DND-41 (cell line): ENCODE measurements around the gene F10.

Experiments
- ATAC-seq: fragments of 200-7000 bp; cut with Tn5 transposase; 3 replicates; pipeline ENCODE4 v1.9.1; 2021; ENCODE audit warnings: low read depth; ENCODE audit not compliant: insufficient read depth
- DNase-seq: peaks from one replicate; pipeline ENCODE4 v3.0.0-alpha.2; 2020
- H2AFZ ChIP-seq: 2 replicates; pipeline ENCODE4 v1.6.0; 2012; ENCODE audit warnings: low read depth, low read length
- H3K27ac ChIP-seq: 2 replicates; pipeline ENCODE4 v1.5.1; 2012; ENCODE audit warnings: low read length, inconsistent platforms
- H3K27me3 ChIP-seq: fragments of 200-600 bp; sonication (generic); 2 replicates; pipeline ENCODE4 v1.6.0; 2012; ENCODE audit warnings: low read length, mild to moderate bottlenecking, inconsistent platforms; ENCODE audit not compliant: insufficient read depth, poor library complexity
- H3K36me3 ChIP-seq: 2 replicates; pipeline ENCODE4 v1.5.1; 2012; ENCODE audit warnings: low read length, inconsistent platforms; ENCODE audit not compliant: insufficient read depth
- H3K4me1 ChIP-seq: 2 replicates; pipeline ENCODE4 v1.5.1; 2012; ENCODE audit warnings: mild to moderate bottlenecking, low read length; ENCODE audit not compliant: insufficient read depth
- H3K4me2 ChIP-seq: 2 replicates; pipeline ENCODE4 v1.6.0; 2012; ENCODE audit warnings: mild to moderate bottlenecking, moderate library complexity, low read length, inconsistent platforms; ENCODE audit not compliant: insufficient read depth
- H3K4me3 ChIP-seq, 2 experiments: fragments of 200-600 bp in 1 of 2; shearing (Covaris generic) in 1 of 2; 2 replicates each; pipeline ENCODE4 v1.5.1; 2012 to 2016; ENCODE audit warnings: inconsistent platforms in 2 of 2, low read length in 2 of 2, mild to moderate bottlenecking in 2 of 2, low read depth in 1 of 2, moderate library complexity in 1 of 2
- H3K79me2 ChIP-seq: 2 replicates; pipeline ENCODE4 v1.6.0; 2012; ENCODE audit warnings: low read length, inconsistent platforms; ENCODE audit not compliant: insufficient read depth
- H3K9ac ChIP-seq: 2 replicates; pipeline ENCODE4 v1.6.0; 2012; ENCODE audit warnings: low read depth, mild to moderate bottlenecking, inconsistent platforms, low read length, moderate library complexity
- H3K9me3 ChIP-seq: 2 replicates; pipeline ENCODE4 v1.5.1; 2012; ENCODE audit warnings: low read length, moderate library complexity, mild to moderate bottlenecking, inconsistent platforms; ENCODE audit not compliant: insufficient read depth, severe bottlenecking
- H4K20me1 ChIP-seq: 2 replicates; pipeline ENCODE4 v1.6.0; 2012; ENCODE audit warnings: low read length; ENCODE audit not compliant: insufficient read depth
- CTCF ChIP-seq: IDR thresholded peaks from 2 replicates; pipeline ENCODE4 v1.5.1; 2012; ENCODE audit warnings: borderline replicate concordance, low read length, moderate library complexity, mild to moderate bottlenecking; ENCODE audit not compliant: poor library complexity, severe bottlenecking; ENCODE audit errors: extremely low read depth
- EZH2 ChIP-seq: IDR thresholded peaks from 3 replicates; pipeline ENCODE4 v1.6.1; 2012; ENCODE audit warnings: borderline replicate concordance, low read depth, mild to moderate bottlenecking, moderate library complexity, low read length, inconsistent platforms; ENCODE audit not compliant: severe bottlenecking

F10 gene

GRCh38 chr13:113162783-113163685, 40.4 kb downstream of the F10 start:
- TF ChIP-seq EZH2: no peak
- TF ChIP-seq CTCF: no peak
- no peaks in the 10 kb centered on the region; the same call in 1 of the 2 replicates for H3K4me1 ChIP-seq
- no peak overlapping the region for H3K4me2 ChIP-seq
- H3K27me3 ChIP-seq: peaks cover 6% of the 10 kb centered on the region
- no peaks in the 10 kb centered on the region; the same call in 1 of the 2 replicates for H4K20me1 ChIP-seq
- ATAC-seq: peak; percentile 27; the same call in 1 of the 3 replicates
- no peaks in the 10 kb centered on the region for H3K9me3 ChIP-seq
- H3K36me3 ChIP-seq: no peaks in the 10 kb centered on the region
- no peak overlapping the region for H3K27ac ChIP-seq
- no peaks in the 10 kb centered on the region for H3K79me2 ChIP-seq
- peak; percentile 34 for DNase-seq
- H3K9ac ChIP-seq: no peak overlapping the region
- no peak overlapping the region for H2AFZ ChIP-seq
- no peak overlapping the region for H3K4me3 ChIP-seq

- H3K4me2 ChIP-seq: no peak overlapping the region
- DNase-seq: peak; percentile 69
- peaks cover 6% of the 10 kb centered on the region for H3K27me3 ChIP-seq
- no peaks in the 10 kb centered on the region; the same call in 1 of the 2 replicates for H4K20me1 ChIP-seq
- H3K9ac ChIP-seq: no peak overlapping the region
- no peak overlapping the region for H2AFZ ChIP-seq
- H3K4me3 ChIP-seq: no peak overlapping the region
- H3K27ac ChIP-seq: no peak overlapping the region
- peak; percentile 83 for ATAC-seq
- H3K79me2 ChIP-seq: no peaks in the 10 kb centered on the region
- no peaks in the 10 kb centered on the region for H3K9me3 ChIP-seq
- peaks cover 2% of the 10 kb centered on the region; the same call in 1 of the 2 replicates for H3K36me3 ChIP-seq
- TF ChIP-seq CTCF (no peak), EZH2 (no peak)
- no peaks in the 10 kb centered on the region; the same call in 1 of the 2 replicates for H3K4me1 ChIP-seq
Measured at GRCh38 chr13:113164492-113164891, 41.9 kb downstream of the F10 start.

- Histone ChIP-seq H3K4me2 (no peak overlapping the region), H3K27ac (no peak overlapping the region), H3K4me3 (no peak overlapping the region), H3K9ac (no peak overlapping the region), H3K27me3 (peaks cover 2% of the 10 kb centered on the region), H3K36me3 (peaks cover 10% of the 10 kb centered on the region), H3K79me2 (no peaks in the 10 kb centered on the region), H4K20me1 (no peaks in the 10 kb centered on the region; the same call in 1 of the 2 replicates), H3K4me1 (no peaks in the 10 kb centered on the region; the same call in 1 of the 2 replicates), H2AFZ (no peak overlapping the region), H3K9me3 (no peaks in the 10 kb centered on the region)
- no peak for ATAC-seq
- no peak for DNase-seq
- TF ChIP-seq EZH2 (no peak), CTCF (no peak)
Measured at GRCh38 chr13:113166266-113166665, 43.7 kb downstream of the F10 start.
